TTC549 (cell line): ENCODE measurements around the gene IL20.

Experiments used
- FAIRE-seq: peaks from 2 replicates; lab custom pipeline; 2012; peaks lifted over from hg19 to GRCh38; lab: Jason Lieb, UNC

Gene IL20

DNA sequence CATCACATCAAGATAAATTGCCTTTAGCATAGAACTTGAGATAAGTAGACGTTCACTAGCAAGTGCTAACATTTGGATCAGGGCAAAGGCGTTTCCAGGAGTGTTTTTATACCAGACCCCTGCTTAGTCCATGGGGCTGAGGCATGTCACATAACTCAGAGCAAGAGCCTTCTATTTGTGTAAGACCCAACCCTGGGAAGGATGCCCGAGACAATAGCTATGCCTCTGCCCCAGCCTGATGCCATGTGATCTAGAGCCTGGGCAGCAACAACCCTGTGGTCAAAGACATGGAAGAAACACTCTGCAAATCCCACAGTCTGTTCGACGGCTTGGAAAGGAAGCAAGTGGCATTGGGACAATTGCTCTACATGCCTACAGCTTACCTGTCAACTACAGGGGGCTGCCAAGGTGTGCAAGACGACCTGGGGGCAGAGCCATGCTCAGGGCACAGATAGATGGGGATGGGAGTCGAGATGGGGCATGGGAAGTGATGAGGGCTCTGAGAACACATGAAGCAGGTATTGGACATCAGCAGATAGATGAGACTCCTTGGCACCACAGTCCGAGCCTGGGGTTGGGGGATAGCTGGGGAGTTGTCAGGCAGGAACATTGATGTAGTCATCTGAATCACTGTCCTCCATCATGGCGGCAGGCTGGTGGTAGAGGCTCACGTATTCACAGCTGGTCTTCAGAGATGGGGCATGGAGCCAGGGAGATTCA, 39.2 kb downstream of the IL20 start:
- no peak for FAIRE-seq

- FAIRE-seq = no peak
Measured at GRCh38 chr1:206905295-206906164, 40.1 kb downstream of the IL20 start.

GRCh38 chr1:206907304-206907991, 42.0 kb downstream of the IL20 start:
- no peak for FAIRE-seq

GRCh38 chr1:206908038-206908437, 42.6 kb downstream of the IL20 start:
- FAIRE-seq = no peak

GRCh38 chr1:206909161-206909882, 43.9 kb downstream of the IL20 start:
- FAIRE-seq = no peak

- FAIRE-seq = no peak
Measured at GRCh38 chr1:206909883-206910318, 44.5 kb downstream of the IL20 start.

DNA sequence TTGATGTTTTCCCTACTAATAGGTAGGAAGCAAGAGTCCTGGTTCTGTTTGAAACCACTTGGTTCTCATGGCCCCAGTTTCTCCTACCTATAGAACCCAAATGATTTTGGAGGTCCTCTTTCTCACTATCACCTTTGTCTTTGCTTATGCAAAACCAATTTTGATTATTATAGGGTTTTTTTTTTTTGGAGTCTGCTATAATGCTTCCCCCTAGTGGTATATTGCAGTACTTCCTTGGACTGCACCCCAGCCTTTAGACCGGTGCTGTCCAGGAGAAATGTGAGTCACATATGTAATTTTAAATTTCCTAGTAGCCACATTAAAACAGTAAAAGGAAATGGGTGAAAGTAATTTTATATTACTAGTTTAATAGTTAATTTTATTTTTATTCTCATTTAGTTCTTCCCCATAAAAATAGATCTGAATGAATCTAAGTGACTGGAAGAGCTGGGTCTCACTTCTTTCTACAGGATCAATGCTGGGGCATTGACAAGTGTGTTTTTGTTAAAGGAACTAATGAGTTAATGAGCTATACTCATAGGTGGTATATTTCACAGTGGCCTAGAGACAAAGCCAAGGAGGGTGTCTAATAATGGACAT, 45.7 kb downstream of the IL20 start:
- peak; percentile 84 for FAIRE-seq

DNA sequence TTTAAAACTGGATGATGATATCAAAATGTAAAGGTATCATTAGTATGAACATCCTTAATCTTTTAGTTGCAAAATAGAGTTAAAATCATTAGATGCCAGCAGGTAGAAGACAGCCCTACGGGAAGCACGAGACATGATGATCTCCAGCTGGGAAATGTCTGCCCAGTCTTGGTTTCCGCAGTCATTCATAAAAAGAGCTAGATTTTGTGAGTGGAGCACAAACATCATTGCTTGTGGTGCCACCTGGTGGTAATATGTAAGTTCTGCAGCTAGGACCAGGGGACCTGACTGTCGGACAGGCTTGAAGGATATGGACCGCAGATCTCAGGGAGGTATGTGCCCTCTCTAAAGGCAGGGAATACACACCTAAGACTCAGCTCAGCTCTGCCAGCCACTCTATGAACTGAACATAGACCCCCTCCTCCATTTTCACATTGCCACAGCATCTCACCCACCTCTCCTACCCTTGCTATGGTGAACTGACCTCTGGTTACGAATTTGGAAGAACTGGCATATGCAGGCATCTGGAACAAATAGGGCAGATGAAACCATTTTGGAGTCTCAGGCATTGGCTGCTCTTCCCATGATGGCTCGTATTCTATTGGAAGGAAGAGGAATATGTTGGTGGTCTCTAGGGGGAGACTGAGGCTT, 47.1 kb downstream of the IL20 start:
- peak; percentile 50 for FAIRE-seq

DNA sequence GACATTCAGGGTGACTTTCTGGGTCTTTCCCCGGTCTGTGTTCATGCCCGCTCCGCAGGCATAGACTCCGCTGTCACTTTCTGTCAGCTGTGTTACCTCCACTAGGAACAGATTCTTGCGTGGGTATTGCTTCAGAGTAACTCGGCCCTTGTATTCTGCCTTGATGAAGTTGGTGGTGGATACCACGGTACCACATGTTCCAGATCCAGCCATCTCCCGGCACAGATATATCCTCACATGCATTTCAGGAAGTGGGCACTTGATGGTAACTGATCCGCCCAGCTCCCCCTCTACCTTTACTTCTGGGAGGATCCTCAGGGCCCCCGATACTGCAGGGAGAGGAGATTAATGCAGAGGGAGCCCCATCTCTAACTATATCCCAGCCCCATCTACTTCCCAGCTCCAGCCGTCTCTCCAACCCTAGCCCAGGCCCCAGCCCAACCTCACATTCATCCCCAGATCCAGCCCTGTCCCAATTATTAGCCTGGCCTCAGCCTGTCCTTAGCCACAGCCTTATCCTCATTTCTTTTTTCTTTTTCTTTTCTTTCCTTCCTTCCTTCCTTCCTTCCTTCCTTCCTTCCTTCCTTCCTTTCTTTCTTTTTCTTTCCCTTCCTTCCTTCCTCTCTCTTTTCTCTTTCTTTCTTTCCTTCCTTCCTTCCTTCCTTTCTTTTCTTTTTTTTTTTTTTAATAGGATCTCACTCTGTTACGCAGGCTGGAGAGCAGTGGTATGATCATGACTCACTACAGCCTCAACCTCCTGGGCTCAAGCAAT, 48.5 kb downstream of the IL20 start:
- no peak for FAIRE-seq

DNA sequence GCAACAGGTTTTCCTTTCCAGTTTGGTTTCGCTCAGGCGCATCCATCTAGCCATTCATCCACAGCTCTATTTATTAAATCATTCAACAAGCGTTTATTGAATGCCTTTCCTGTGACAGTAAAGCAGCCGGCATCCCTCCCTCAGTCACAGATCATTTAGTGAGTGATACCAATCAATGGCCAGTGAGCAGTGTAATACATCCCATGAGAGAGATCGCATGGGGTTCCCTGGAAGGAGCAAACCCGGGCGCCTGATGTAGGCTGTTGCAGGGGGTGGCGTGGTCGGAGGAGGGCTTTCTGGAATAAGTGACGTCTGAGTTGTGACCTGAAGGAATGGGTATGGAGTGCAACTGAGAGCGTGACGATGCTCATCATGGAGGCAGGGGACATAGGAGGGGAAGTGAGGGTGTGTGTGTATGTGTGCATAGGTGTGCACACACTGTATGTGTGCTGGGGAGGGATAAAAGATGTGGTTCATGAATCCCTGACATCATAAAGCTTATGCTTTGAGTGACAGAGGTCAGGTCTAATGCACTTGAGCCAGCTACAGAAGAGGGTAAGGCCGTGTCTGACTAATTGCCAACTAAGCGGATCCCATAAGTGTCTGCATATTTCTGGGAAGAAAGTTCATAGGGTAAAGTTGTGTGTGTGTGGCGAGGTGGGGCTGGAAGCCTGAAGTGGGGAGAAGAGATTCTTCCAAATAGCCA, 49.8 kb downstream of the IL20 start:
- FAIRE-seq = no peak

GRCh38 chr1:206916000-206916709, 50.7 kb downstream of the IL20 start:
- FAIRE-seq = no peak

DNA sequence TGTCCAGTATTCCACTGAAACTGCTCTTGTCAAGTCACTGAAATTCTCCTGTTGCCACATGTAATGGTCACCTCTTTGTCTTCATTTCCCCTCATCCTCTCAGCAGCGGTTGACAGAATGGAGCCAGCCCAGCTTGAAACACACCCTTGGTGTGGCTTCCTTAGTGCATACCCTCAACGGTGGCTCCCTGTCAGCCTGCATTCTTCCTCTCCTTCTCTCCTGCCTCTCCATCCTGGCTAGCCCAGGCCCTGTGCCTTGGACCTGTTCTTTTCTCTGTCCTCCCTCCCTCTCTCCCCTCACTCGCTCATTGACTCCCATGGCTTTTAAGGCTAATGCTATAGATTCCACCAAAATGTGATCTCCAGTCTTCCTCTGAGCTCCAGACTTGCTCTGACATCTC, 52.7 kb downstream of the IL20 start:
- FAIRE-seq = no peak
